A549 treated with AZD9567 at 1 μM for 4 hours (cell line): ENCODE data around the gene MRO. TPM values are rescaled to one million over a fixed set of nuclear protein-coding genes. Genes with fewer than 3 reads are reported as not detected.

Experiments
- total RNA-seq: library from RNA; stranded (reverse); fragments of 200-300 nt; extraction: Qiagen RNA extraction; gene quantifications from 5 replicates; pipeline ENCODE4 v1.2.3, GENCODE V29; 2022; ENCODE audit not compliant: insufficient read depth

The MRO gene
- 0.06 to 0.26 TPM (median 0.13 TPM) in 4 of 5 replicates, not detected in the other for total RNA-seq

GRCh38 chr18:50819728-50820378 is at the start of gene MRO:
Gene MRO, minus strand, starts transcription at chr18:50820016. Its CDS starts 10,616 bp downstream, at chr18:50809400.

Other genes starting within 250 kb of the MRO start
- gene ME2, start 59.1 kb upstream of the MRO start, total RNA-seq, result 31.3 to 39.7 TPM (median 35.1 TPM) in 5 replicates
- 4.0 to 5.7 TPM (median 5.3 TPM) in 5 replicates for gene ELAC1, start 148.0 kb upstream of the MRO start, total RNA-seq
- 46.5 to 96.7 TPM (median 59.8 TPM) in 5 replicates for gene SMAD4, start 210.2 kb upstream of the MRO start, total RNA-seq